ENCODE results near the gene TGIF2. TPM values are rescaled to one million over a fixed set of nuclear protein-coding genes. Genes with fewer than 3 reads are reported as not detected.

The TGIF2 gene
- total RNA-seq, 1 donor from 2014 or later, result 43.5 TPM

GRCh38 chr20:36587388-36588070, 14.1 kb downstream of the TGIF2 start:
- no peaks in the 10 kb centered on the region for H3K4me1 Mint-ChIP-seq (ENCODE audit: unreplicated experiment)
- H3K36me3 Mint-ChIP-seq, result peaks cover 12% of the 10 kb centered on the region
- H3K27me3 Mint-ChIP-seq, result no peaks in the 10 kb centered on the region
- H3K9me3 Mint-ChIP-seq, result no peaks in the 10 kb centered on the region
- H3K27ac Mint-ChIP-seq, result no peak overlapping the region
- no peak for TF ChIP-seq CTCF (conservative IDR thresholded peaks at IDR 0.05)
- no peak for DNase-seq (ENCODE audit: extremely low spot score, unreplicated experiment)
- H3K4me3 Mint-ChIP-seq, result no peak overlapping the region

GRCh38 chr20:36591281-36591680, 17.9 kb downstream of the TGIF2 start:
- Mint-ChIP-seq H3K9me3 (no peaks in the 10 kb centered on the region), H3K27me3 (no peaks in the 10 kb centered on the region), H3K27ac (no peak overlapping the region), H3K4me1 (ENCODE audit: unreplicated experiment) (no peaks in the 10 kb centered on the region), H3K4me3 (no peak overlapping the region), H3K36me3 (peaks cover 12% of the 10 kb centered on the region)
- TF ChIP-seq CTCF (conservative IDR thresholded peaks at IDR 0.05), result no peak
- DNase-seq (ENCODE audit: extremely low spot score, unreplicated experiment), result no peak

GRCh38 chr20:36591854-36592641, 18.7 kb downstream of the TGIF2 start:
- Mint-ChIP-seq H3K4me3 (no peak overlapping the region), H3K9me3 (no peaks in the 10 kb centered on the region), H3K27ac (no peak overlapping the region), H3K27me3 (no peaks in the 10 kb centered on the region), H3K4me1 (ENCODE audit: unreplicated experiment) (no peaks in the 10 kb centered on the region), H3K36me3 (peaks cover 12% of the 10 kb centered on the region)
- peak; percentile 45 for TF ChIP-seq CTCF (conservative IDR thresholded peaks at IDR 0.05)
- no peak for DNase-seq (ENCODE audit: extremely low spot score, unreplicated experiment)

GRCh38 chr20:36593347-36593929, 20.0 kb downstream of the TGIF2 start:
- TF ChIP-seq CTCF (conservative IDR thresholded peaks at IDR 0.05), result no peak
- no peak overlapping the region for H3K27ac Mint-ChIP-seq
- H3K4me3 Mint-ChIP-seq, result no peak overlapping the region
- H3K36me3 Mint-ChIP-seq, result peaks cover 12% of the 10 kb centered on the region
- H3K4me1 Mint-ChIP-seq (ENCODE audit: unreplicated experiment), result peaks cover 3% of the 10 kb centered on the region
- H3K27me3 Mint-ChIP-seq, result no peaks in the 10 kb centered on the region
- H3K9me3 Mint-ChIP-seq, result no peaks in the 10 kb centered on the region
- no peak for DNase-seq (ENCODE audit: extremely low spot score, unreplicated experiment)

GRCh38 chr20:36599912-36600345, 26.5 kb downstream of the TGIF2 start:
- DNase-seq (ENCODE audit: extremely low spot score, unreplicated experiment), result no peak
- H3K4me3 Mint-ChIP-seq, result no peak overlapping the region

More at GRCh38 chr20:36599912-36600345, 26.5 kb downstream of the TGIF2 start:
- Mint-ChIP-seq H3K36me3 (no peaks in the 10 kb centered on the region), H3K27me3 (no peaks in the 10 kb centered on the region), H3K9me3 (no peaks in the 10 kb centered on the region), H3K27ac (peak overlapping the region; percentile 53), H3K4me1 (ENCODE audit: unreplicated experiment) (peaks cover 13% of the 10 kb centered on the region)
- TF ChIP-seq CTCF (conservative IDR thresholded peaks at IDR 0.05), result no peak

Measured in type B pancreatic cell (in vitro differentiated cells).